Natural killer cell (primary cell): ENCODE measurements around the gene MYCN. TPM values are rescaled to one million over a fixed set of nuclear protein-coding genes. Genes with fewer than 3 reads are reported as not detected.

Experiments
- ATAC-seq, 3 donors: fragments of 150-1000 bp in 2 of 3; fragments of 200-7000 bp in 1 of 3; cut with Tn5 transposase; 1 replicate in 1 of 3; 2 replicates in 2 of 3; pipeline ENCODE4 v1.10.0; 2021; ENCODE audit warnings: mild to moderate bottlenecking in 2 of 3, moderate library complexity in 2 of 3
- DNase-seq, 2 donors: peaks; one replicate each; pipeline versions ENCODE4 v3.0.0 to v3.0.0-alpha.2; 2013 to 2021; ENCODE audit warnings: mixed read lengths in 1 of 2
- H3K27ac ChIP-seq: one replicate; pipeline ENCODE4 v1.5.1; 2013; ENCODE audit warnings: mild to moderate bottlenecking, low read length
- H3K27me3 ChIP-seq: one replicate; pipeline ENCODE4 v1.6.1; 2013; ENCODE audit warnings: low read length; ENCODE audit not compliant: control insufficient read depth, insufficient read depth
- H3K36me3 ChIP-seq: one replicate; pipeline ENCODE4 v1.6.1; 2013; ENCODE audit warnings: low read length; ENCODE audit not compliant: control insufficient read depth, insufficient read depth
- H3K4me1 ChIP-seq: one replicate; pipeline ENCODE4 v1.6.1; 2013; ENCODE audit warnings: low read length; ENCODE audit not compliant: control insufficient read depth, insufficient read depth
- H3K4me3 ChIP-seq: one replicate; pipeline ENCODE4 v1.5.1; 2013; ENCODE audit warnings: low read length
- H3K9me3 ChIP-seq: one replicate; pipeline ENCODE4 v1.6.1; 2013; ENCODE audit warnings: low read length; ENCODE audit not compliant: control insufficient read depth, insufficient read depth
- H3K27ac Mint-ChIP-seq, 2 donors: one replicate each; pipeline ENCODE4 v1.8.0; 2022; ENCODE audit warnings: mild to moderate bottlenecking in 2 of 2, mixed read lengths in 2 of 2, moderate library complexity in 1 of 2
- H3K27me3 Mint-ChIP-seq, 2 donors: one replicate each; pipeline ENCODE4 v1.8.0; 2022; ENCODE audit warnings: low read depth in 2 of 2, mixed read lengths in 2 of 2
- H3K36me3 Mint-ChIP-seq: one replicate; pipeline ENCODE4 v1.8.0; 2022; ENCODE audit warnings: mixed read lengths
- H3K4me1 Mint-ChIP-seq, 2 donors: one replicate each; pipeline ENCODE4 v1.8.0; 2022; ENCODE audit warnings: mixed read lengths in 2 of 2
- H3K4me3 Mint-ChIP-seq: one replicate; pipeline ENCODE4 v1.8.0; 2022; ENCODE audit warnings: mild to moderate bottlenecking, moderate library complexity, mixed read lengths
- H3K9me3 Mint-ChIP-seq, 2 donors: one replicate each; pipeline ENCODE4 v1.8.0; 2022; ENCODE audit warnings: mixed read lengths in 2 of 2
- WGBS: methylation state at CpG from one replicate; pipeline ENCODE4 v1.1.7; 2013; ENCODE audit warnings: missing lambda C conversion rate; ENCODE audit not compliant: insufficient coverage; 5-methylcytosine and 5-hydroxymethylcytosine counted together
- intact Hi-C: fragments of 100-400 bp; cut with micrococcal nuclease; formaldehyde crosslinking; loops from one replicate; pipeline ENCODE4 v1.14.2; 2022
- total RNA-seq, 4 donors: library from RNA; stranded (reverse); fragments of 120-200 nt in 1 of 4; gene quantifications; one replicate each; pipeline versions ENCODE4 v1.2.3 to v1.2.4, GENCODE V29; 2013 to 2022
- TF ChIP-seq, protein P1 (sequence below): fragments of 200-600 bp; IDR thresholded peaks from one replicate; pipeline ENCODE4 v1.8.0; 2022; ENCODE audit warnings: antibody characterized with exemption

The MYCN gene
- total RNA-seq, 3 donors from 2014 or later (not counting 1 experiment from before 2014, with no cell fraction given) = 0.18 TPM; not detected in 2

DNA sequence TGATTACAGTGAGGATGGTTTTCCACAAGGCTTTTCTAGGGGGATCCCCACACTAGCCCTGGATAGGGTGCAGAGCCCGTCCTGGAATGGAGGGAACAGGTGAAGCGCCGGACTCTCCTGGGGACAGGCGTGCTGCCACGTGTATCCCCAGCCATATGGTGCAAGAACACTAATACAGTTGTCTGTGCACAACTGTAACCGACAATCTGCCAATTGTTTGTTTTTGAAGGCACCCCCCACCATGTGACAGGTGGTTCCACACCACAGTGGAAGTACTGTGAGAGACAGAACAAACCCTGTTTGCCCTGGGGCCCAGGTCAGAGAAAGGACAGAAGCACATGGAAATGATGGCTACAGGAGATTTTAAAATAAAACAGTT is 52.9 kb downstream of the MYCN start:
- no peak for ATAC-seq
- H3K9me3 ChIP-seq = no peaks in the 10 kb centered on the region
- no peaks in the 10 kb centered on the region for H3K4me1 ChIP-seq
- Mint-ChIP-seq H3K27ac (no peak overlapping the region), H3K9me3 (peaks cover 0 to 3% of the 10 kb centered on the region in 2 donors), H3K4me1 (no peaks in the 10 kb centered on the region), H3K27me3 (peaks cover 0 to 3% of the 10 kb centered on the region in 2 donors), H3K4me3 (no peak overlapping the region), H3K36me3 (no peaks in the 10 kb centered on the region)
- intact Hi-C loops = no loop called here
- no peaks in the 10 kb centered on the region for H3K36me3 ChIP-seq
- H3K27ac ChIP-seq = no peak overlapping the region
- 80% methylated on average over 6 of the region's 6 CpGs for WGBS
- TF ChIP-seq, protein P1, sequence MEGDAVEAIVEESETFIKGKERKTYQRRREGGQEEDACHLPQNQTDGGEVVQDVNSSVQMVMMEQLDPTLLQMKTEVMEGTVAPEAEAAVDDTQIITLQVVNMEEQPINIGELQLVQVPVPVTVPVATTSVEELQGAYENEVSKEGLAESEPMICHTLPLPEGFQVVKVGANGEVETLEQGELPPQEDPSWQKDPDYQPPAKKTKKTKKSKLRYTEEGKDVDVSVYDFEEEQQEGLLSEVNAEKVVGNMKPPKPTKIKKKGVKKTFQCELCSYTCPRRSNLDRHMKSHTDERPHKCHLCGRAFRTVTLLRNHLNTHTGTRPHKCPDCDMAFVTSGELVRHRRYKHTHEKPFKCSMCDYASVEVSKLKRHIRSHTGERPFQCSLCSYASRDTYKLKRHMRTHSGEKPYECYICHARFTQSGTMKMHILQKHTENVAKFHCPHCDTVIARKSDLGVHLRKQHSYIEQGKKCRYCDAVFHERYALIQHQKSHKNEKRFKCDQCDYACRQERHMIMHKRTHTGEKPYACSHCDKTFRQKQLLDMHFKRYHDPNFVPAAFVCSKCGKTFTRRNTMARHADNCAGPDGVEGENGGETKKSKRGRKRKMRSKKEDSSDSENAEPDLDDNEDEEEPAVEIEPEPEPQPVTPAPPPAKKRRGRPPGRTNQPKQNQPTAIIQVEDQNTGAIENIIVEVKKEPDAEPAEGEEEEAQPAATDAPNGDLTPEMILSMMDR = no peak
- DNase-seq = no peak
- H3K4me3 ChIP-seq = no peak overlapping the region
- H3K27me3 ChIP-seq = no peaks in the 10 kb centered on the region

DNA sequence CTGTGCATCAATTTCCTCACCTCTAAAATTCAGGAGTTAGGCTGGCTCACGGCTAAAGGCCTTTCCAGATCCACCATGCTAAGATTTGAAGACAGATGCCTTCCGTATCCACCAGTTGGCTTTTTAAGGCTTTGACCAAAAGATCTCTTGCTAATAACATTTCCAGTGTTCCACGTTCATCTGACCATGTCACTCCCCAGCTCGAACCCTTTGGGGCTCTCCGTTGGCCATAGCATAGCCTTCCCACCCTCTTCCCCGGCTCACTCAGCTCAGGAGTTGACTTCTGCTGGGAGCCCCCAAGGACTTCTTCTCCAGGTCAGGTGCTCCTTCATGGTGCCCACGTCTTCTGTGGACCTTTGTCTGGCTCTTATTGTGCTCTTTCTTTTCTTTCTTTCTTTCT is 53.3 kb downstream of the MYCN start:
- Histone ChIP-seq H3K27ac (no peak overlapping the region), H3K27me3 (no peaks in the 10 kb centered on the region), H3K36me3 (no peaks in the 10 kb centered on the region), H3K4me3 (no peak overlapping the region), H3K4me1 (no peaks in the 10 kb centered on the region), H3K9me3 (no peaks in the 10 kb centered on the region)
- H3K4me1 Mint-ChIP-seq = no peaks in the 10 kb centered on the region
- DNase-seq (no peak), ATAC-seq (no peak)
- 89% methylated on average over 7 of the region's 7 CpGs for WGBS
- peaks cover 0 to 3% of the 10 kb centered on the region in 2 donors for H3K9me3 Mint-ChIP-seq
- H3K4me3 Mint-ChIP-seq = no peak overlapping the region
- TF ChIP-seq, protein P1 = no peak
- H3K27me3 Mint-ChIP-seq = peaks cover 0 to 3% of the 10 kb centered on the region in 2 donors
- intact Hi-C loops = no loop called here
- H3K36me3 Mint-ChIP-seq = no peaks in the 10 kb centered on the region
- H3K27ac Mint-ChIP-seq = no peak overlapping the region

DNA sequence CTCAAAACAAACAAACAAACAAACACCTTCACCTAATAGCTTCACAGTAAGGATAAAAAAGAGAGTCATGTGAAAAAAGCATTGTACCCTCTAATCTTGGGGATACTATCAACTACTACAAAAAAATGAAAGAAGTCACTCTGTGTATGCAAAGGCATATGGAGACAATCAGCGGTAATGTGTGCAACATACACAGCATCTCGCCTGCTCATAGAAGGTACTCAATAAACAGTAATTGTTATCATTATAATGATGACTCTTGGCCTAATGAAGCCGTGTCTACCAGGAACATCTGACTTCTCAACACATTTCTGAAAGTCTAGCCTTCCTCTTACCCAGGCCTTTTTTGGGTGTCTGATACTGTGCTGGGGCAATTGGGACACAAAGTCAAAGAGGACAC is 55.3 kb downstream of the MYCN start:
- peaks cover 0 to 7% of the 10 kb centered on the region in 2 donors for H3K27me3 Mint-ChIP-seq
- Histone ChIP-seq H3K36me3 (no peaks in the 10 kb centered on the region), H3K4me1 (no peaks in the 10 kb centered on the region), H3K9me3 (no peaks in the 10 kb centered on the region), H3K27ac (no peak overlapping the region), H3K27me3 (no peaks in the 10 kb centered on the region), H3K4me3 (no peak overlapping the region)
- ATAC-seq = no peak
- whole genome bisulfite sequencing = 100% methylated on average over 2 of the region's 3 CpGs
- H3K4me3 Mint-ChIP-seq = no peak overlapping the region
- TF ChIP-seq, protein P1 = no peak
- H3K36me3 Mint-ChIP-seq = no peaks in the 10 kb centered on the region
- DNase-seq = no peak
- intact Hi-C loops = no loop called here
- no peaks in the 10 kb centered on the region for H3K4me1 Mint-ChIP-seq
- H3K9me3 Mint-ChIP-seq = peaks cover 0 to 3% of the 10 kb centered on the region in 2 donors
- H3K27ac Mint-ChIP-seq = no peak overlapping the region
